HG02642 (cell line): ENCODE data around the gene TATDN2.

ENCODE experiments used
- ATAC-seq: cut with Tn5 transposase; IDR thresholded peaks from one replicate; pipeline ENCODE4 v1.9.1; 2021; ENCODE audit warnings: mild to moderate bottlenecking; ENCODE audit not compliant: unreplicated experiment, poor library complexity

Gene TATDN2

DNA sequence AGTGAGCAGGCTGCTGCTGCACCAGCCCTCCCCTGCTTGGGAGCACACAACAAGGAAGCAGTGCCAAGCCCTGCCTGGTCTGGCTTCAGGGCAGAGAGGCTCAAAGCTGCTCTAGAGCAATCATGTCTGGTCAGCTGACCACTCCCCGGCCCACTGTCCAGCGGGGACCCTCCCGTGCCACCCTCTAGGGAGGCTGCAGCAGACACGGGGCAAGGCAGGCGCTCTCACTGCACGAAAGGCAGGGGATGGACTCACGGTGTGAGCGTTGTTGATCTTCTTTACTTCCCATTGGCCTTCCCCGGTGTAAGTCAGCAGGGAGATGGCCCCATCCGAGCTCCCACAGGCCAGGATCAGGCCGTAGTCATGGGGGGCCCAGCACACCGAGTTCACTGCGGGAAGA, 63.5 kb downstream of the TATDN2 start:
- ATAC-seq = no peak

DNA sequence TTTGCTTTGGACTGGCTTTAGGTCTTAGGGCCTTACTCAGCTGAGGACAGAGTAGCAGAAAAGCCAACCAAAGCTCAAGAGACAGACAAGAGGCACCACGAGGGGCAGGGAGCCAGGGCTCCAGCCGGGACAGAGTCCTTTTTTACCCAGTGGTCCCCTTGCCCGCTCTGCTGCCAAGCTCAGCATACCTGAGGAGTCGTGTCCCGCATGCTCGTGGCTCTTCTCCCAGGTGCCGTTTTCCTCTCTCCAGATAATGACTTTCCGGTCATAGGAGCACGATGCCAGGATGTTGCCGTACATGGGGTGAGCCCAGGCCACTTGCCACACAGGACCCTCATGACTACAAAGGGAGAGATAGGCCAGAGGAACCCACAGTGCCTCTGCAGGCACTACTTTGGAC, 64.1 kb downstream of the TATDN2 start:
- ATAC-seq = no peak

DNA sequence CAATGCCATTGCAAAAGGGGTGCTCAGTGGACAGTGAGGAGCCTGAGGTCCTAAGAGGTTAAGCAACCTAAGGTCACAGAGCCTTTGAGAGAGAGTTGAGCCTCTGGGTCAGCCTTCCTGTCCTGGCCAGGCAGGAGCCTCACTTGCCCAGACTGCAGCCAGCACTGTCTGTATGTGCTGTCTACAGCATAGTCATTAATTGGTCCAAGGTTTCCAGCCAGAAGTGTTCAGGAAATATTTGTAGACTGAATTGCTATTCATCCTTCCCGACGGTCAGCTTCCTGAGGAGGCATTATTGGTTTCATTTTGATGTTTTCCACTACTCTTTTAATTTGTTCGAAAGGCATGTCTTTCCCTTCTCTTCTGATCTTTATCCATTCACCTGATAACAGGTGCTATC, 64.6 kb downstream of the TATDN2 start:
- ATAC-seq = no peak

DNA sequence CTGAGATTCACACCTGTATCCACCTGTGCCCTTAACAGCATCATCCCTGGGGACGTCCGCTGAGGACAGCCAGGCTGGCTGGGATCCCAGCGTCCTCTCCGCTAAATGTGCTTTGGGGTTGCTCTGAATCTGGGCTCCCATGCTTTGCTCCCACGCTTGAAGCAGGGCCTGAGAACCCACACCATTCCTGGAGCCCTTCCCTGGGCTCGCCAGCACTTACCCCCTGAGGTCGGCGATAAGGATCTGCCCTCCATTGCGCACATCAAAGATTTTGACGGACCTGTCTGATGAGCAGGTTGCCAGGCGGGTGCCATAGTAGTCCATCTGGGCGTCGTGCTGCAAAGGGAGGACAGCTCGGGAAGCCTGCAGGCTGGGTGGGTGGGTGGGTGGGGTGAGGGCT, 66.8 kb downstream of the TATDN2 start:
- no peak for ATAC-seq

DNA sequence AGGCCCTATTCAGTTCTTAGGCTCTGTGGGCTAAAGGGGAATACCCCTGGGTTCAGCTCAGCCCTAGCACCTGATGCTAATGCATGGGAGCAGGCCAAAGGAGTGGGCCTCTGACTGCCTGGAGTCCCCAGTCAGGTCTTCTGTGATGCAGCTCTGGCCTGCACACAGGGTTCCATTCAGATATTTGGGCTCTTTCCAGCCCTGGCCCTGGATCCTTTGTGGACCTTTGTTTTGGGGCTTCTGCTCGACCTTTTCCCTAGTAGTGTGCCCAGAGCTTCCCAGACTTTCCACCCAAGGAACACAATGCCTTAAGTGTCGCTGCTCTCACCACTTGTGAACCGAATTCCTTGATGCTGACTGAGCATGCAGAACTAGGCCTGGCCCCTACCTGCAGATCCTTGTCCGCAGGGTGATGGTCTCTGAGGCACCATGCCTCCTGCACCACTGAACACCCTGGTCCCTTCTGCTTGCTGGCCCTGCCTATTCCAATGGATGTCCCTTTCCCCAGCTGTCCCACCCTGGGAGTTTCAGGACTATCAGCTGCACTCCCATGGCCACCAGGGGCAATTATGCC, 67.6 kb downstream of the TATDN2 start:
- no peak for ATAC-seq

DNA sequence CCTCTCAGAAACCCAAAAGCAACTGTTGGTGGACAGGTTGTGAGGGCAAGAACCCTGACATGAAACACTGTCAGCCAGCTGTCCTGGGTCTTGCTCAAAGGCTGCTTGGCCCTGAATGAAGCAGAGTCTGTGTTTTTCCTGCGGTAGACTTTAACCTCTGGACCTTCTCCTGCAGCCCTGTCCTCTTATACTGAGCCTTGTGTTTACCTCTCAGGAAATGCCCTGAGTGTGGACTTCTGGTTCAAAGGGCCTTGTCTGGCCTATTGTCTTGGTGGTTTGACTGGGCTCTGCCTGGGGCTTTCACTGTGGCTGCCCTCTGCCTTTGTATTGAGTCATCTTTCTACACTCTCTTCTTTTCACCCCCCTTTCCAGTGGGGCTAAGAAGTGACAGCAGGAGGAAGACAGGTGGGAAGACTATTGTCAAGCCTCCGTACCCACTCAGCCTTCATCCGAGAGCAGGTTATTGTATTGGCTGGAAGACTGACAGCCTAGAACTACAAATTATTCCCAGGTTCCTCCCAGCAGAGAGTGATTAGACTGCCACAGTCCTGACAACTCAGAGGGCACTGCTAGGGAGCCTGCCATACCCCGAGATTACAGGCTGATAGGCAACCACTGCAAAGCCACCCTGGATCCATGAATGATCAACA, 69.2 kb downstream of the TATDN2 start:
- ATAC-seq = no peak

DNA sequence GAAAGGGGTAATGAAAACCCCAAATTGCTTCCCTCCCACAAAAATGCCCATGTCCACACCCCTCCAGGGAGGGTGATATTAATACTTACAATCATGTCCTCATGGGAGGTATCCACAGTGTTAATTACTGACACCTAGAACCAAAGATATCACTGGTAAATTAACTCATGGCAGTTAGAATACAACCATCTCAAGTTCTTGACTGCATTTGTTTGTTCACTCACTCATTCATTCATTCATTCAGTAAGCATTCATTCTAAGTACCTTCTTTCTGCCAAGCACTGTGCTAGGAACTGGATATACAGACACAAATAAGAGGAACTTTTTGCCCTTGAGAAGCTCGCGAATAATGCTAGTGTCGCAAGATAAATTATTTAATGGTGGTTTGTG, 69.7 kb downstream of the TATDN2 start:
- ATAC-seq = no peak

DNA sequence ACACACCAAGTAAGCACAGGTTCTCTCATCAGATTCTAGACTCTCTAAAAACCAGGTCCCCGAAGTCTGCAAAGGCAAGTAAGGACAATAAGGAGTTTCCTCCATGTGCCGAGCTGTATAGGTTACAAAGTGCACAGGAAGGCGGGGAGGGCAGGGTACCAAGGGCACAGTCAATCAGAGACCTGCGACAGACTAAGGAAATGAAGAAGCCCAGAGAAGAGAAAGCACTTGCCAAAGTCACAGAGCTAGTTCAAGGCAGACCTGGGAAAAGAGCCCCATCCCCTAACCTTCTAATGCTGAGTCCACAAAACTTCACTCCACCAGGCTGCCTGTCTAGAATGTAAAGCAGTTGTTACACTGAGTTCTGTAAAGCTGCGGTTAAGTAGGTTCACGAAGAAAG, 71.0 kb downstream of the TATDN2 start:
- ATAC-seq = no peak

DNA sequence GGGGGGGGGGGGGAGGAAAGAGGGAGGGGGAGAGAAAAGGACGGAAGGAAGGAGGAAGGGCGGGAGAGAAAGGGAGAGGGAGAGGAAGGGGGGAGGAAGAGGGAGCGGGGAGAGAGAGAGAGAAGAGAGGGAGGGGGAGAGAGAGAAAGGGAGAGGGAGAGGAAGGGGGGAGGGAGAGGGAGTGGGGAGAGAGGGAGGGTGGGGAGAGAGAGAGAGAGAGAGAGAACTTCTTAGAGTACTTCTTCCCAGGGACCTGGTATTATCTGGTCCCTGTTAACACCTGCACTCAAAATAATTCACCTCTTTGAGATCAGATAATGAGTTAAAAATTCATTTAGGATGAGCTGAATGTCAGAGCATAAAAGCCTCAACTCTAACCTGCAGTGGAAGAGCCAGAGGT, 71.5 kb downstream of the TATDN2 start:
- no peak for ATAC-seq

DNA sequence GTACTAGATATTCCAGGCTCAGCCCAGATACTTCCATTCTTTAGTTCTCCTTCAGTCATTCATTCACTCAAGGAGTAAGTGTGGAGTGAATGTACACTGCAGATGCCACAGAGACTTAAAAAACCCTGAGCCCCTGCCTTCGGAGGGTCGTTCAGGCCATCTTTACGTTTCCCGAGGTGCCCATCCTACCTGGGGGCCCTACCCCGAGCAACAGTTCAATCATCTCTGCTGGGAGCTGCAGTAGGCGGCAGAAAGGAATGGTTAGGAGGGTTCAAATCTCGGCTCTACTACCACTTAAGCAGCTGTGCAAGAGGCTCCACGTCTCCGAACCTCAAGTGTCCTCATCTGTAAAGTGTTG, 72.0 kb downstream of the TATDN2 start:
- no peak for ATAC-seq

DNA sequence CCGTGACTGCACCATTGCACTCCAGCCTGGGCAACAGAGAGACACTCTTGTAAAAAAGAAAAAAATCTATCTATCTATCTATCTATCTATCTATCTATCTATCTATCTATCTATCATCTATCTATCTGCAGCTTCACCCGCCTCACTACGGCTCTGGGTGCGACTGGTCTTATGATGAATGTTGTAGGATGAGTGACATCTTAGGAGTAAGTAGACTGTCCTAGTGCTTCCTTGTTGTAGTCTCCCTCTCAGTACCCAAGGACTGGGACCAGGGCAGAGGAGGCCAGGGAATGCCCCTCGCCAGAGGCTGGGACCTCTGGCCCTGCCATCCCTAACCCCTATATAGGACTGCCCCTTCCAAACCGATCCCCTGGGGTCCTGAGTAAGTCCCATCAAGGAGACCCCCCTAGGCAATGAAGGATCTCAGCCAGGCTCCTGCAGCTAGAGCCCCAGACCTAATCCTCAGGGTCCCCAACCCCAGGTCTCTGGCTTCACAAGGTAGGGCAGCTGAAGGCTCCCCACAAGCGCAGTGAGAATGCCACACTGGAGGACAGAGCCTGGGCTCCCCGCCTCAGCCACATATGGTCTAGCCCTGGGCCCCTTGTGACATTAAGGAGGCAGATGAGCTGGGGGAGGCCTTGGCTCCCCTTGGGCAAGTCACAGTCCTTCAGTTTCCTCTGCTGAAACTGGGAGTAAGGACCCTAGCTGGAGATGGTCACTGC, 73.5 kb downstream of the TATDN2 start:
- no peak for ATAC-seq

DNA sequence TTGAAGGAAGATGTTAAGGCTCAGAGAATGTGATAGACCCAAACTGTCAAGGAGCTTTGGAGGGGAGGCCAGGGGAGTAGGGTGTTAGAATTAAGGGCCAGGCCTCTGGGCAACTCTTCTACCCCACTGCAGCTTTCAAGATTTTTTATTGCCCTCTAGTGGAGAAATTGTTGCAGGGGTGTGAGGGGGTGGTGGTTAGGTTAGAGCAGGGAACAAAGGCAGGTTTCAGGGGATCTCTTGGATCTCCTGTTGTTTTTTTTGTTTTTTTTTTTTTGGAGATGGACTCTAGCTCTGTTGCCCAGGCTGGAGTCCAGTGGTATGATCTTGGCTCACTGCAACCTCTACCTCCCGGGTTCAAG, 74.1 kb downstream of the TATDN2 start:
- no peak for ATAC-seq

DNA sequence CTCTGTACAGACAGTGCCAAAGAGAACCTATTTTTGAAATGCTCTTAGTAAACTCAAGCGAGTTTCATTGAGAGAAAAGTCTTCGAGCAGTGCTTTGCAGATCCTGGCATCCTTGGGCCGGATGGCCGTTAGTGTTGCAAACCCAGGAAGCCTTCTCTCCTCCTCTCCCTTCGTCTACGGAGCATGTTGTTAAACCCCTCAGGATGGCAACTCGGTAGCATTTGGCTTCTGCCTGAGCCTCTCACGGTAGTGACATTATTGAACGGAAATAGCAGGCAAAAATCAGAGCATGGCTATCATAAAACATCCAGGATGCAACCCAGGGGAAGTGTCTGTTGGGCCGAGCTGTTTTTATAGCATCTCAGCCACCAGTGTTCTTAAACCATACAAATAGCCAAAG, 79.3 kb downstream of the TATDN2 start:
- ATAC-seq = no peak

DNA sequence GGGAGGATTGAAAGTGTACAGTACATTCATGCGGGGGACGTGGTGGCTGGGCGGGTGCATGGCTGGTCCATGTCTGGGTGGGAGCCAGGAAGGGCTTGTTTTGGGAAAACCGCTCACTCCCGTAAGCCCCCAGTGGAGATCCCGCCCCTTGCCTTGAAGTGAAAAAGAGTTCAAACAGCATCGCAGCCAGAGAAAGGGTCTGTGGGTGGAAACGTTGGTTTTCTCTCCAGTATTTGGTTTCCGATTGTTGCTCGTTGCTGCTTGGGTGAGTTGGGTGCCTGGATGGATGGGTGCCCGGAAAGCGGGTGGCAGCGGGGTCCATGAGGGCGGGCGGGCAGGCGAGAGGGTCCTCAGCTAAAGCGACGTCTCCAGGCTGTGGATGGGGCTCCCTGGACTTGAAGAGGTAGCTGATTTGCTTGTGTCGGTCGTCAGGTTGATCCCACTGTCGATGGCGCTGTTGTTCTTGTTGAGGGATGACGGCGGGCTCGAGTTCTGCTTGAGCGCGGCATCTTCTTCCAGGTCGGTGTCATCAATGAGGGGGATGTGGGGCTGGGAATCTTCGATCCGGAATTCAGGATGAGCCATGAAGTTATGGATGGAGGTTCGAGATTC, 80.3 kb downstream of the TATDN2 start:
- ATAC-seq = no peak

DNA sequence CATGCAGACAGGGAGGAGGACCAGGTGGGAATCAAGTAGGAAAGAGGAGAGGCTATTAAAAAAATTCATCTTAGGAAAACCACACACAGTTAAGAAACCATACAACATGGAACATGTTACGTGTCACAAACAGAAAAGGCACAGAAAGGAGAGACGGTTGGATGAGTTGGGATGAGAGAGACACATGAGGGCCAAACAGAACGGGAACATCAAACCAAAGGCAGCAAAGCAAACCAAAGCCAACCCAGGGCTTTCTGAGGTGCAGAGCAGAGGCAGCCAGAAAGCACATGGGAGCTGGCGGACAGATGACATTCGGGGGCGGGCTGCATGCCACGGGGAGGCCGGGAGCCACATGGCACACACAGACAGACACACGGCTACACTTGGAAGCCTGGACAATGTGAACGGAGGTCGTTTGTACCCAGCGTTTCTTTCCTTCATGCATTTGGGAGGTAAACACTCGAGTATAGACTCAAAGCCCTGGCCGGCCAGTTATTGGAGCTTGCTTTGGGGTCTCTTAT, 81.3 kb downstream of the TATDN2 start:
- ATAC-seq = no peak

DNA sequence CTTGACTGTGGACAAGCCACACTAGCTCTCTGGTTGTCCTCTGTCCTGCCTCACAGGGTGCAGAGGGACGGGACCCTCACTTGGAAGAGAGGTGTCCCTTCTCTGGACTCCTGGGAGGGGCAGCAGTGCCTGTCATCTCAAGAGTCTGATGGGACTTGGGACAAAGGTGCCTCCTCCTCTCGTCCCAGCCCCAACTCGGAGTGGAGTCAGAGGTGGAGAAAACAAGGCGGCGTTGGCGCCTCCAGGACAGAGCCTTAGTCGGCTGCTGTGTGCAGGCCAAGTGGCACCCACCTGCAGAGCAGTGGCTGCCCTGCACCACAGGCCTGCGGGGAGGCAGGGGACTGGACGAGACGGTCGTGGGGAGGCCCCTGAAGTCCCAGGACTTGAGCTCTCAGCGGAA, 82.1 kb downstream of the TATDN2 start:
- no peak for ATAC-seq
